Measurements from ENCODE around the gene CHSY1. TPM values are rescaled to one million over a fixed set of nuclear protein-coding genes. Genes with fewer than 3 reads are reported as not detected.
"Not testable (repeated sequence)": the region's sequence is repeated elsewhere in the genome, so short reads cannot be mapped to it uniquely, and the experiment has no call there.

Gene CHSY1
- total RNA-seq, 1 experiment from 2014 or later = 9.5 TPM

- in situ Hi-C loops (cut with HindIII; ENCODE audit: low sequenced_read_pairs) = no loop called here
- no peak for DNase-seq (ENCODE audit: low spot score)
These were observed 119.3 kb downstream of the CHSY1 start for GRCh38 chr15:101132390-101133180.

GRCh38 chr15:101131489-101132389, 120.1 kb downstream of the CHSY1 start:
- in situ Hi-C loops (cut with HindIII; ENCODE audit: low sequenced_read_pairs) = no loop called here
- no peak for DNase-seq (ENCODE audit: low spot score)

GRCh38 chr15:101129851-101130380, 121.9 kb downstream of the CHSY1 start:
- no peak for DNase-seq (ENCODE audit: low spot score)
- in situ Hi-C loops (cut with HindIII; ENCODE audit: low sequenced_read_pairs) = no loop called here

GRCh38 chr15:101128221-101129015, 123.4 kb downstream of the CHSY1 start:
- in situ Hi-C loops (cut with HindIII; ENCODE audit: low sequenced_read_pairs) = no loop called here
- no peak for DNase-seq (ENCODE audit: low spot score)

- in situ Hi-C loops (cut with HindIII; ENCODE audit: low sequenced_read_pairs) = no loop called here
- peak; percentile 91 for DNase-seq (ENCODE audit: low spot score)
These were observed 124.3 kb downstream of the CHSY1 start for GRCh38 chr15:101127506-101128076.

GRCh38 chr15:101126618-101127505, 125.0 kb downstream of the CHSY1 start:
- in situ Hi-C loops (cut with HindIII; ENCODE audit: low sequenced_read_pairs) = no loop called here
- peak; percentile 13 for DNase-seq (ENCODE audit: low spot score)

- DNase-seq (ENCODE audit: low spot score); in situ Hi-C loops (cut with HindIII; ENCODE audit: low sequenced_read_pairs): not testable (repeated sequence)
These were observed 125.9 kb downstream of the CHSY1 start for GRCh38 chr15:101125881-101126428.

Other genes starting within 250 kb of the CHSY1 start
- 61.7 and 62.5 TPM in 2 replicates for gene SELENOS, start 25.4 kb upstream of the CHSY1 start, total RNA-seq (2014; rRNA removed; shearing (Covaris generic))
- 74.6 and 106 TPM in 2 replicates for gene SNRPA1, start 43.2 kb upstream of the CHSY1 start, total RNA-seq (2014; rRNA removed; shearing (Covaris generic))
- gene PCSK6, start 237.7 kb upstream of the CHSY1 start, total RNA-seq (2014; rRNA removed; shearing (Covaris generic)) = 0.06 and 0.37 TPM in 2 replicates